Measurements from ENCODE around the gene FAM228B.

The FAM228B gene

DNA sequence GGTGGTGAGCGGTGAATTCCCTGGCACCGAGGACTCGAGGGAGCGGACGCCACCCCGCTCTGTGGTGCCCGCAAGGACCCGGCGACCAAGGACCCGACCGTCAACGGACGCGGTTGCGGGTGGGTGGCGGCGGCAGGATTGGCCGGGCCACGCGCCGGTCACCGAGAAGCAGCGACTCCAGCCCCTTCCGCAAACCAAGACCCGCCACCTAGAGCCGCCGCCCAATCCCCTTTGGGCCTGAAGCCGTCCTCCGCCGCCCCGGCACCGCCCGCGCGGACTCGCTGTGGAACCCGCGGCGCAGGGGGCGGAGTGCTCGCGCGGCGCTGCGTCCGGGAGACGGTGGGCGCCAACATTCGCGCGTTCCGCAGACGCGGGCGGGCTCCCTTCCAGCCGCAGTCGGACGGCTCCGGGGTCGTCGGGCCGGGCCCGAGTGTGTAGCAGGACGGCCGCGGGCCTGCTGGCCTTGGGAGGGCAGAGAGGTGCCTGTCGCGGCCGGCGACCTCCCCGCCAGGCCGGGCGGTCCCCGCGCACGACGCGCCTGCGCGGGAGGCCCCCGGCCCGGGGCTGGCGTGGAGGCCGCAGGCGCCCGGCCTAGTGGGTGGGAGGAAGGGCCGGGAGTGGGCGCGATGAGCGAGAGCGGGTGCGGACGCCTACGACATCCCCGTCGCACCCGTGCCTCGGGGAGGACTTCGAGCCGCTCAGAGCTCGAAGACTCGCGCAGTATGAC, at the start of gene FAM228B, which contains the start of gene PFN4:
FAM228B (plus strand) TSS at position 275 of the 727 bp plus-strand sequence. CDS start 893 bp downstream, outside the sequence.
PFN4 (minus strand) TSS at position 140 of the 727 bp plus-strand sequence. CDS start 799 bp downstream, outside the sequence.
- Histone ChIP-seq H3K4me1 (ENCODE audit: insufficient read depth, insufficient read length) (no peaks in the 10 kb centered on the region), H3K4me3 (ENCODE audit: insufficient read length, low read depth) (peak within 1 kb of the TSS; percentile 72), H3K9me3 (ENCODE audit: insufficient read depth, low read length) (no peaks in the 10 kb centered on the region), H3K36me3 (ENCODE audit: insufficient read depth, insufficient read length, low read length) (peaks cover 5% of the 10 kb centered on the region), H3K9ac (ENCODE audit: insufficient read length, low read depth) (peak within 1 kb of the TSS; percentile 89), H3K27me3 (ENCODE audit: insufficient read depth, insufficient read length) (no peaks in the 10 kb centered on the region)
- peak; percentile 35 for DNase-seq (ENCODE audit: low read depth, low spot score)
- TF ChIP-seq YY1 (IDR thresholded peaks at IDR 0.05; ENCODE audit: insufficient read depth, insufficient read length) (no peak), ZNF274 (IDR thresholded peaks at IDR 0.05; ENCODE audit: low read depth, low read length) (no peak), SUZ12 (IDR thresholded peaks at IDR 0.05; ENCODE audit: extremely low read depth, insufficient read depth, insufficient read length) (no peak)

DNA sequence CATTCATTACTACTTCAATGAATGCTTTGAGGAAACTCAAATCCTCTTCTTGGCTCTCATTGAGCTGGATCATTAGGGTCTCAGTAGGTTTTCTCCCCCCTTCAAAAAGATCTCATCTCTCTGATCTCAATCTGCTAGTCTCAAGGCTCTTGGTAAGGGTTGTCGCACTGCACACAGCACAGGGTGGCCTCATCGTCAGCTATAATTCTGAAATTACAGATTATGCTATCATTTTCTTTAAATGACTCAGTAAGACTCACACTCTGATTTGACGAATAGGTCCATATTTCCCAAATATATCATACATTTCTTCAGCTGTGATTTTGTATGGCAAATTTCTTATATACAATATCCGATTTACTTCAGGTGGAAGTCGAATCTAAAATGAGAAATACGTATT, 49.5 kb upstream of the FAM228B start:
- no peak for DNase-seq (ENCODE audit: low read depth, low spot score)
- no peaks in the 10 kb centered on the region for H3K27me3 ChIP-seq (ENCODE audit: insufficient read depth, insufficient read length)
- H3K4me3 ChIP-seq (ENCODE audit: insufficient read length, low read depth), result no peak overlapping the region
- H3K9me3 ChIP-seq (ENCODE audit: insufficient read depth, low read length), result no peaks in the 10 kb centered on the region
- H3K9ac ChIP-seq (ENCODE audit: insufficient read length, low read depth), result no peak overlapping the region
- no peak for TF ChIP-seq SUZ12 (IDR thresholded peaks at IDR 0.05; ENCODE audit: extremely low read depth, insufficient read depth, insufficient read length)
- no peak for TF ChIP-seq YY1 (IDR thresholded peaks at IDR 0.05; ENCODE audit: insufficient read depth, insufficient read length)
- H3K36me3 ChIP-seq (ENCODE audit: insufficient read depth, insufficient read length, low read length), result peaks cover 52% of the 10 kb centered on the region
- no peaks in the 10 kb centered on the region for H3K4me1 ChIP-seq (ENCODE audit: insufficient read depth, insufficient read length)

GRCh38 chr2:24075259-24075658, 48.0 kb upstream of the FAM228B start:
- no peaks in the 10 kb centered on the region for H3K4me1 ChIP-seq (ENCODE audit: insufficient read depth, insufficient read length)
- no peak for TF ChIP-seq SUZ12 (IDR thresholded peaks at IDR 0.05; ENCODE audit: extremely low read depth, insufficient read depth, insufficient read length)
- no peak for TF ChIP-seq ZNF274 (IDR thresholded peaks at IDR 0.05; ENCODE audit: low read depth, low read length)
- TF ChIP-seq YY1 (IDR thresholded peaks at IDR 0.05; ENCODE audit: insufficient read depth, insufficient read length), result no peak
- H3K36me3 ChIP-seq (ENCODE audit: insufficient read depth, insufficient read length, low read length), result peaks cover 58% of the 10 kb centered on the region
- no peaks in the 10 kb centered on the region for H3K27me3 ChIP-seq (ENCODE audit: insufficient read depth, insufficient read length)
- peak overlapping the region; percentile 92 for H3K4me3 ChIP-seq (ENCODE audit: insufficient read length, low read depth)
- H3K9me3 ChIP-seq (ENCODE audit: insufficient read depth, low read length), result no peaks in the 10 kb centered on the region
- peak overlapping the region; percentile 94 for H3K9ac ChIP-seq (ENCODE audit: insufficient read length, low read depth)
- no peak for DNase-seq (ENCODE audit: low read depth, low spot score)

GRCh38 chr2:24075915-24076848, 47.1 kb upstream of the FAM228B start, which contains the start of gene SF3B6:
Gene SF3B6, minus strand, starts transcription at chr2:24076326. Its CDS starts 97 bp downstream, at chr2:24076229.
- peak within 1 kb of the TSS; percentile 94 for H3K9ac ChIP-seq (ENCODE audit: insufficient read length, low read depth)
- H3K27me3 ChIP-seq (ENCODE audit: insufficient read depth, insufficient read length), result no peaks in the 10 kb centered on the region
- H3K36me3 ChIP-seq (ENCODE audit: insufficient read depth, insufficient read length, low read length), result peaks cover 59% of the 10 kb centered on the region
- no peak for TF ChIP-seq ZNF274 (IDR thresholded peaks at IDR 0.05; ENCODE audit: low read depth, low read length)
- TF ChIP-seq YY1 (IDR thresholded peaks at IDR 0.05; ENCODE audit: insufficient read depth, insufficient read length), result no peak
- no peak for TF ChIP-seq SUZ12 (IDR thresholded peaks at IDR 0.05; ENCODE audit: extremely low read depth, insufficient read depth, insufficient read length)
- peak; percentile 99 for DNase-seq (ENCODE audit: low read depth, low spot score)
- H3K4me1 ChIP-seq (ENCODE audit: insufficient read depth, insufficient read length), result no peaks in the 10 kb centered on the region
- peak within 1 kb of the TSS; percentile 92 for H3K4me3 ChIP-seq (ENCODE audit: insufficient read length, low read depth)
- H3K9me3 ChIP-seq (ENCODE audit: insufficient read depth, low read length), result no peaks in the 10 kb centered on the region

- no peak for TF ChIP-seq ZNF274 (IDR thresholded peaks at IDR 0.05; ENCODE audit: low read depth, low read length)
- TF ChIP-seq SUZ12 (IDR thresholded peaks at IDR 0.05; ENCODE audit: extremely low read depth, insufficient read depth, insufficient read length), result no peak
- TF ChIP-seq YY1 (IDR thresholded peaks at IDR 0.05; ENCODE audit: insufficient read depth, insufficient read length), result no peak
- peak overlapping the region; percentile 50 for H3K9ac ChIP-seq (ENCODE audit: insufficient read length, low read depth)
- H3K36me3 ChIP-seq (ENCODE audit: insufficient read depth, insufficient read length, low read length), result peaks cover 61% of the 10 kb centered on the region
- H3K4me3 ChIP-seq (ENCODE audit: insufficient read length, low read depth), result peak overlapping the region; percentile 18
- H3K27me3 ChIP-seq (ENCODE audit: insufficient read depth, insufficient read length), result no peaks in the 10 kb centered on the region
- no peaks in the 10 kb centered on the region for H3K9me3 ChIP-seq (ENCODE audit: insufficient read depth, low read length)
- no peaks in the 10 kb centered on the region for H3K4me1 ChIP-seq (ENCODE audit: insufficient read depth, insufficient read length)
- DNase-seq (ENCODE audit: low read depth, low spot score), result no peak
Measured at GRCh38 chr2:24076849-24077534, 46.3 kb upstream of the FAM228B start.

DNA sequence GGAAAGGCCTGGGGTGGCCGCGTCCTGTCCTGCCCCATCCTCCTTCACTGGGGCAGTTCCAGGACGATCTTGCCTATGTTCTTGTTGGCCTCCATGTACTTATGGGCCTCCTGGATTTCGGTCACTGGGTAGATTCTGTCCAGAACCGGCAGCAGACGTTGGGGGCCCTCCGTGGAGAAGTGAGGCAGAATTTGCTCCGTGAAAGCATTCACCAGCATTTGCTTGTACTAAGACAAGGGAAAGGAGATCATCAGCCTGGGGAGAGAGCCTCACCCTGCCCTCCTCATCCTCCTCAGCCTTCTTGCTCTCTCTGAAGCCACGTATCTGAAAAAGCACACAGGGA, 45.8 kb upstream of the FAM228B start:
- TF ChIP-seq YY1 (IDR thresholded peaks at IDR 0.05; ENCODE audit: insufficient read depth, insufficient read length) (no peak), SUZ12 (IDR thresholded peaks at IDR 0.05; ENCODE audit: extremely low read depth, insufficient read depth, insufficient read length) (no peak)
- Histone ChIP-seq H3K4me3 (ENCODE audit: insufficient read length, low read depth) (no peak overlapping the region), H3K4me1 (ENCODE audit: insufficient read depth, insufficient read length) (no peaks in the 10 kb centered on the region), H3K9ac (ENCODE audit: insufficient read length, low read depth) (no peak overlapping the region), H3K9me3 (ENCODE audit: insufficient read depth, low read length) (no peaks in the 10 kb centered on the region), H3K36me3 (ENCODE audit: insufficient read depth, insufficient read length, low read length) (peaks cover 61% of the 10 kb centered on the region), H3K27me3 (ENCODE audit: insufficient read depth, insufficient read length) (no peaks in the 10 kb centered on the region)
- DNase-seq (ENCODE audit: low read depth, low spot score), result no peak

Measured in NT2/D1 (cell line).